NCI-H1105 treated with DMSO at 0.1 percent for 48 hours (cell line): ENCODE measurements around the gene CFP.

Experiments used
- DNase-seq: peaks from one replicate; lab custom pipeline; 2025; lab: John Stamatoyannopoulos, UW

Gene CFP

DNA sequence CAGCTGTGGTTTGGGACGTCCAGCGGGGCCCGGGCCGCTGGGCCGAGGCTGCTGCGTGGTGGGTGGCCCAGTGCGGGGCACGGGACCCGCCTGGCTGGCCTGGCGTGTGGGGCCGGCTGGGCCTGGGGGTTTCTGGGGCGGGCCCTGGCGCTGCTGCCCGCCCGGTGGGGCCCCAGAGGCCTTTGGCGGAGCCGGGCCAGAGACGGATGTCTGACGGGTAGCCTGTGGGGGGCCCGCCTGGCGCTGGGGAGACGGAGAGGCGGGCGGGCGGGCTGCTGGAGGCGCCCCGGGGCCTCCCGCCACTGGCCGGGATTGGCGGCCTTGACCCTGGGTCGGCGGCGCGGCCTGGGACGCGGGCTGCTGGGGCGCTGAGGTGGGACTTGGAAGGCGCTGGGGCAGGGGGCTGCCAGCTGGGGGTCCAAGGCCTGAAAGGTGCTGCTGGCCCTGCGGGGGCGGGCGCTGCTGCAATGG, 55.6 kb downstream of the CFP start:
- no peak for DNase-seq

DNA sequence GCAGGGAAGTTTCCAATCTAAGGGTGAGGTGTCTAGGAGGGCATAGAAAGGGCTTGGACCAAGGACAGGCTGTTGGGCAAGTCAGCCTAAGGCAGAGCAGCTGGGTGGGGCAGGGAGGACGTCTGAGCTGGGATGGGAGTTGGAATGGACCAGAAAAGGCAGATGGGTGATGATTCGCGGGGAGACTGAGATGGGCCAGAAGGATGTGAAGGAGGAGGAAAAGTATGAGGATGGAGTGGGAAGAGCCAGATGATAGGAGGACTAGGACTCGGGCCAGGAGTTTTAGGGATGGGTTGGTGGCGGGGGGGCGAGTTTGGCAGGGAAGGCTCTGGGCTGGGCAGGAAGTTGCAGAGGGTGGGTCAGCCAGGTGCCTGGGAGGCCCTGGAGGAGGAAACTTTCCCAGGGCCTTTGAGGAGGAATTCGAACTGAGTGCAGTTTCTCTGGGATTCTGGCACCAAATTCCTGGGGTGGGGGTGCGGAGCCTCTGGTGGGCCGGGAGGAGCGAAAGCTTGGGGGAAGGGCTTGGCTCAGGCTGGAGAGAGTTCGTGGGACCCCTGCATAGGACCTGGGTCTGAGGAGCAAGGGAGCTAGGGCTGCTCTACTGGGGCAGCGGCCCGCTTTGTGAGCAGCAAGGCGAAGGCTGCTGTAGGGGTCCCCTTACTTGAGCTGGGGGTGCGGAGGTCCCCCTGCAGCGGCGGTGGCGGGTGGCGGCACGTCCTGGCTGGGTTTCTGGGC, 56.2 kb downstream of the CFP start:
- DNase-seq = no peak
